ENCODE data around the gene PTPRN2.

GRCh38 chr7:157751406-157751805, 836.2 kb downstream of the PTPRN2 start:
- TF ChIP-seq EP300 (IDR thresholded peaks at IDR 0.05) (no peak), POLR2AphosphoS5 (IDR thresholded peaks at IDR 0.05) (no peak)

Measured in sigmoid colon (tissue), 4 donors.